SK-MEL-5 (cell line): Measurements from ENCODE around the gene SHH. TPM values are rescaled to one million over a fixed set of nuclear protein-coding genes. Genes with fewer than 3 reads are reported as not detected.

Experiments used
- DNase-seq: peaks from one replicate; pipeline ENCODE4 v3.0.0-alpha.2; 2016; ENCODE audit warnings: low read depth, low spot score
- in situ Hi-C: cut with HindIII; loops from 2 replicates; pipeline ENCODE4 v1.10.0; 2016; ENCODE audit warnings: low sequenced_read_pairs, high pct_unique_total_duplicates, low pct_unique_long_range_greater_than_20kb
- total RNA-seq: library from RNA; depleted of rRNA; stranded (reverse); fragments of >200 nt; shearing (Covaris generic); gene quantifications from 2 replicates; pipeline ENCODE4 v1.2.3, GENCODE V29; 2014

Gene SHH
- total RNA-seq, 1 experiment from 2014 or later: 0.08 TPM

GRCh38 chr7:155764438-155764793, 47.8 kb downstream of the SHH start:
- no peak for DNase-seq
- in situ Hi-C loops: no loop called here

GRCh38 chr7:155763691-155764437, 48.4 kb downstream of the SHH start:
- DNase-seq: no peak
- in situ Hi-C loops: no loop called here

GRCh38 chr7:155763122-155763521, 49.1 kb downstream of the SHH start:
- in situ Hi-C loops: no loop called here
- DNase-seq: no peak

- no peak for DNase-seq
- in situ Hi-C loops: no loop called here
These were observed 49.6 kb downstream of the SHH start for GRCh38 chr7:155762655-155763054.

- in situ Hi-C loops: no loop called here
- no peak for DNase-seq
These were observed 50.2 kb downstream of the SHH start for GRCh38 chr7:155762036-155762435.

GRCh38 chr7:155761162-155761561, 51.1 kb downstream of the SHH start:
- in situ Hi-C loops: no loop called here
- no peak for DNase-seq

GRCh38 chr7:155759740-155760430, 52.4 kb downstream of the SHH start:
- DNase-seq: no peak
- in situ Hi-C loops: no loop called here

- in situ Hi-C loops: no loop called here
- DNase-seq: no peak
These were observed 53.9 kb downstream of the SHH start for GRCh38 chr7:155758348-155758747.

- in situ Hi-C loops: no loop called here
These were observed 55.9 kb downstream of the SHH start for GRCh38 chr7:155756322-155756721.

GRCh38 chr7:155755026-155755425, 57.2 kb downstream of the SHH start:
- no peak for DNase-seq
- in situ Hi-C loops: no loop called here

More at GRCh38 chr7:155756322-155756721, 55.9 kb downstream of the SHH start:
- no peak for DNase-seq

GRCh38 chr7:155754165-155754564, 58.1 kb downstream of the SHH start:
- in situ Hi-C loops: no loop called here

GRCh38 chr7:155753446-155753965, 58.8 kb downstream of the SHH start:
- in situ Hi-C loops: no loop called here
- no peak for DNase-seq

More at GRCh38 chr7:155754165-155754564, 58.1 kb downstream of the SHH start:
- DNase-seq: no peak

GRCh38 chr7:155752756-155753445, 59.4 kb downstream of the SHH start:
- in situ Hi-C loops: no loop called here
- DNase-seq: no peak

- DNase-seq: no peak
- in situ Hi-C loops: no loop called here
These were observed 60.9 kb downstream of the SHH start for GRCh38 chr7:155751409-155751808.

- in situ Hi-C loops: no loop called here
- no peak for DNase-seq
These were observed 61.8 kb downstream of the SHH start for GRCh38 chr7:155750255-155751125.
